Activated CD8-positive, alpha-beta memory T cell treated with anti-CD3 and anti-CD28 coated beads, Interleukin-2, amount 50 U/mL, for 24 hours (primary cell): ENCODE data around the gene BCL2.

Source experiments
- DNase-seq: peaks from one replicate; pipeline ENCODE4 v3.0.0-alpha.2; 2020; ENCODE audit errors: extremely low read depth

Gene BCL2

GRCh38 chr18:63140997-63141777 is 178.4 kb downstream of the BCL2 start:
- DNase-seq, result no peak

- DNase-seq, result no peak
Measured at GRCh38 chr18:63140038-63140450, 179.5 kb downstream of the BCL2 start.

GRCh38 chr18:63138436-63139340 is 180.9 kb downstream of the BCL2 start:
- no peak for DNase-seq

GRCh38 chr18:63137999-63138435 is 181.6 kb downstream of the BCL2 start:
- no peak for DNase-seq

GRCh38 chr18:63135101-63135500 is 184.5 kb downstream of the BCL2 start:
- DNase-seq, result no peak

GRCh38 chr18:63132819-63133200 is 186.8 kb downstream of the BCL2 start:
- DNase-seq, result no peak

GRCh38 chr18:63131959-63132818 is 187.4 kb downstream of the BCL2 start:
- no peak for DNase-seq

GRCh38 chr18:63131106-63131958 is 188.2 kb downstream of the BCL2 start:
- no peak for DNase-seq

- DNase-seq, result no peak
Measured at GRCh38 chr18:63130176-63130575, 189.4 kb downstream of the BCL2 start.

- no peak for DNase-seq
Measured at GRCh38 chr18:63128237-63128974, 191.2 kb downstream of the BCL2 start.

- DNase-seq, result no peak
Measured at GRCh38 chr18:63126134-63127069, 193.2 kb downstream of the BCL2 start.

- no peak for DNase-seq
Measured at GRCh38 chr18:63120620-63121019, 198.9 kb downstream of the BCL2 start.

GRCh38 chr18:63119647-63120046 is 199.9 kb downstream of the BCL2 start:
- DNase-seq, result no peak

- no peak for DNase-seq
Measured at GRCh38 chr18:63113899-63114565, 205.5 kb downstream of the BCL2 start.

- no peak for DNase-seq
Measured at GRCh38 chr18:63112706-63113105, 206.9 kb downstream of the BCL2 start.

- no peak for DNase-seq
Measured at GRCh38 chr18:63111671-63112402, 207.7 kb downstream of the BCL2 start.

- no peak for DNase-seq
Measured at GRCh38 chr18:63109802-63110201, 209.8 kb downstream of the BCL2 start.

GRCh38 chr18:63109022-63109421 is 210.5 kb downstream of the BCL2 start:
- no peak for DNase-seq
